Endodermal cell (in vitro differentiated cells): ENCODE data around the gene CFAP97D2. TPM values are rescaled to one million over a fixed set of nuclear protein-coding genes. Genes with fewer than 3 reads are reported as not detected.

Experiments used
- DNase-seq: peaks from one replicate; pipeline ENCODE4 v3.0.0-alpha.2; 2017
- H3K27ac ChIP-seq: 2 replicates; pipeline ENCODE4 v1.5.1; 2013; ENCODE audit warnings: mild to moderate bottlenecking, low read depth, low read length, moderate library complexity
- H3K27me3 ChIP-seq: 2 replicates; pipeline ENCODE4 v1.6.1; 2013; ENCODE audit warnings: mild to moderate bottlenecking, low read length, moderate library complexity; ENCODE audit not compliant: insufficient read depth, control insufficient read depth, poor library complexity, severe bottlenecking
- H3K36me3 ChIP-seq: 2 replicates; pipeline ENCODE4 v1.7.0; 2013; ENCODE audit warnings: mild to moderate bottlenecking, low read length, moderate library complexity; ENCODE audit not compliant: control insufficient read depth, insufficient read depth
- H3K4me1 ChIP-seq: one replicate; pipeline ENCODE4 v1.7.0; 2013; ENCODE audit warnings: low read length; ENCODE audit not compliant: control insufficient read depth, insufficient read depth
- H3K4me3 ChIP-seq: 2 replicates; pipeline ENCODE4 v1.5.1; 2013; ENCODE audit warnings: mild to moderate bottlenecking, low read length, moderate library complexity
- H3K9ac ChIP-seq: 2 replicates; pipeline ENCODE4 v1.6.1; 2013; ENCODE audit warnings: mild to moderate bottlenecking, low read length, moderate library complexity; ENCODE audit not compliant: poor library complexity, severe bottlenecking; ENCODE audit errors: extremely low read depth
- H3K9me3 ChIP-seq: 2 replicates; pipeline ENCODE4 v1.6.1; 2013; ENCODE audit warnings: mild to moderate bottlenecking, low read length, moderate library complexity; ENCODE audit not compliant: control insufficient read depth
- H3K27ac Mint-ChIP-seq: 2 replicates; pipeline ENCODE4 v1.8.0; 2020; ENCODE audit warnings: mixed read lengths
- H3K27me3 Mint-ChIP-seq: 2 replicates; pipeline ENCODE4 v1.8.0; 2021; ENCODE audit warnings: mild to moderate bottlenecking, mixed read lengths; ENCODE audit not compliant: insufficient read depth
- H3K36me3 Mint-ChIP-seq: 2 replicates; pipeline ENCODE4 v1.8.0; 2020; ENCODE audit warnings: low read depth, mixed read lengths
- H3K4me1 Mint-ChIP-seq: 2 replicates; pipeline ENCODE4 v1.8.0; 2020; ENCODE audit warnings: mixed read lengths
- H3K4me3 Mint-ChIP-seq: 2 replicates; pipeline ENCODE4 v1.8.0; 2020; ENCODE audit warnings: mild to moderate bottlenecking, moderate library complexity, mixed read lengths
- H3K9me3 Mint-ChIP-seq: 2 replicates; pipeline ENCODE4 v1.8.0; 2020; ENCODE audit warnings: mild to moderate bottlenecking, mixed read lengths
- WGBS, 2 experiments: methylation state at CpG; one replicate each; pipeline versions ENCODE4 v1.1.5 to v1.1.7; 2013; ENCODE audit warnings: missing lambda C conversion rate in 2 of 2, mixed read lengths in 1 of 2; ENCODE audit not compliant: insufficient coverage in 1 of 2, insufficient read length in 1 of 2; 5-methylcytosine and 5-hydroxymethylcytosine counted together
- total RNA-seq, 2 donors: library from RNA; stranded (reverse); fragmentation: NEBNext Ultra II Directional in 1 of 2; extraction: Animal tissue kit (Norgen Biotek cat#: 25700) in 1 of 2; gene quantifications; 2 replicates in 1 of 2; 3 replicates in 1 of 2; pipeline ENCODE4 v1.2.1, GENCODE V29; 2021
- TF ChIP-seq, protein P1 (sequence below): fragments of 200-600 bp; sonication (generic); conservative IDR thresholded peaks from 2 replicates; pipeline ENCODE4 v1.5.0; 2021; ENCODE audit warnings: antibody characterized with exemption, mild to moderate bottlenecking

The CFAP97D2 gene
- total RNA-seq, 2 donors from 2014 or later, result not detected

DNA sequence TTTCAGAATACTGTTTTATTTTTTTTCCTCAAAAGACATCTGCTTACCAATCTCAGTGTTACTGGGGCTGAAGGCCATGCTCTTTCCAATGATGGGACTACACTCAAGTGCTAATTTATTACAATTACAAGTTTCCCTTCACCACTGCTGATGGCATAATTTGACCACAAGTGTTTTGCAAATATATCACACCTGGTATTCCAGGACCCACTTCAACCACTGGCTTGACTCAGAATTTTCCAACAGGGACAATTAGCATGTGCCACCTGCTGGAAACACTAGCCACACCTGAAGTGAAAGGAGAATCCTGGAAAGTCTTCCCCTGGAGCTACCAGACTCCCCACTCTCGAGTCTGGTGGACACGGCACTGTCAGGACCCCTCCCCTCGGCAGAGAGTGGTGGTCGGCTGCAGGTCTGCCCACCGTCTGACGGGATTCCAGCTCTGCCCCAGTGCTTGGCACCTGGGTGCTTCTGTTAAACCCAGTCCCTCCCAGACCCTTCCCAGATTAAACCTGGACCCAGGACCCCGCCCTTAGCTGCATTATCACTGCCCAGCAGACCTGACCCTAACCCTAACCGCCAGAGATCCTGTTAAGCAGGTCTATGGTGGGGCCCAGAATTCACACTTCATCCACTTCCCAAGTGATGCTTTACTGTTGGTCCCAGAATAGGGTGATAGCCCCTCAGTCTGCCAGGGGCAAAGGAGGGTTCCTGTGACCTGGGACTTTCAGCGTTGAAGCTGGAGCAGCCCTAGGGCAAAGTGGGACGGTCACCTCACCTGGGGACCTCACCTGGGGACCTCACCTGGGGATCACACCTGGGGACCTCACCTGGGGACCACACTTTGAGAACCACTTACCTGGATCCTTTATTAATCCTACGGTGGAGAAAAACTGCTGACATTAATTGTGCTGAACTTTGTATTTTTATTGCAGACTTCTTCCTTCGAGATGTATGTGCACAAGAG, 29.0 kb upstream of the CFAP97D2 start:
- Mint-ChIP-seq H3K4me3 (no peak overlapping the region), H3K36me3 (no peaks in the 10 kb centered on the region), H3K27ac (no peak overlapping the region), H3K27me3 (peaks cover 2% of the 10 kb centered on the region), H3K9me3 (no peaks in the 10 kb centered on the region), H3K4me1 (peaks cover 2% of the 10 kb centered on the region)
- no peak for DNase-seq
- no peaks in the 10 kb centered on the region for H3K27me3 ChIP-seq
- H3K9me3 ChIP-seq, result no peaks in the 10 kb centered on the region
- H3K9ac ChIP-seq, result no peak overlapping the region
- TF ChIP-seq, protein P1, sequence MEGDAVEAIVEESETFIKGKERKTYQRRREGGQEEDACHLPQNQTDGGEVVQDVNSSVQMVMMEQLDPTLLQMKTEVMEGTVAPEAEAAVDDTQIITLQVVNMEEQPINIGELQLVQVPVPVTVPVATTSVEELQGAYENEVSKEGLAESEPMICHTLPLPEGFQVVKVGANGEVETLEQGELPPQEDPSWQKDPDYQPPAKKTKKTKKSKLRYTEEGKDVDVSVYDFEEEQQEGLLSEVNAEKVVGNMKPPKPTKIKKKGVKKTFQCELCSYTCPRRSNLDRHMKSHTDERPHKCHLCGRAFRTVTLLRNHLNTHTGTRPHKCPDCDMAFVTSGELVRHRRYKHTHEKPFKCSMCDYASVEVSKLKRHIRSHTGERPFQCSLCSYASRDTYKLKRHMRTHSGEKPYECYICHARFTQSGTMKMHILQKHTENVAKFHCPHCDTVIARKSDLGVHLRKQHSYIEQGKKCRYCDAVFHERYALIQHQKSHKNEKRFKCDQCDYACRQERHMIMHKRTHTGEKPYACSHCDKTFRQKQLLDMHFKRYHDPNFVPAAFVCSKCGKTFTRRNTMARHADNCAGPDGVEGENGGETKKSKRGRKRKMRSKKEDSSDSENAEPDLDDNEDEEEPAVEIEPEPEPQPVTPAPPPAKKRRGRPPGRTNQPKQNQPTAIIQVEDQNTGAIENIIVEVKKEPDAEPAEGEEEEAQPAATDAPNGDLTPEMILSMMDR, result no peak
- no peaks in the 10 kb centered on the region for H3K4me1 ChIP-seq
- H3K36me3 ChIP-seq, result no peaks in the 10 kb centered on the region
- H3K27ac ChIP-seq, result no peak overlapping the region
- 86 to 91% methylated on average over 11 to 12 of the region's 12 CpGs for WGBS, 2 experiments
- H3K4me3 ChIP-seq, result no peak overlapping the region

DNA sequence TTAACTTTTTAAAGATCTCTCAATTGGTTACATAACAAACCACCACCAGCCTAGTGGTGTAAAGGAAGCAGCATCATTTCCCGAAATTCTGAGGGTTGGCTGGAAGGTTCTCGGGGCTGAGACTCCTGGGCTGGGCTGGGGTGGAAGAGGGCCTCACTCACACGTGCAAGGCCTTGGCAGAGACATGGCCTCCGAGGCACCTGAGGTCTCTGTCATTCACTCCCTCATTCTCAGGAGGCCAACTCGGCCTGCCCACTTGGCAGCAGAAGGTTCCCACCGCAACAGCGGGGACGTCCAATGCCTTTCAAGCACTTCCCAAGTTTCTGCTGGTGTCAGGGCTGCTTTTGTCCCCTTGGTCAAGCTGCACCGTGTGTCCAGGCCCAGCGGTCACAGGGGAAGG, 28.0 kb upstream of the CFAP97D2 start:
- no peak overlapping the region for H3K9ac ChIP-seq
- 88 to 96% methylated on average over 8 to 10 of the region's 10 CpGs for WGBS, 2 experiments
- Mint-ChIP-seq H3K4me3 (no peak overlapping the region), H3K27ac (no peak overlapping the region), H3K36me3 (no peaks in the 10 kb centered on the region), H3K9me3 (no peaks in the 10 kb centered on the region), H3K4me1 (peaks cover 2% of the 10 kb centered on the region), H3K27me3 (peaks cover 2% of the 10 kb centered on the region)
- H3K4me1 ChIP-seq, result no peaks in the 10 kb centered on the region
- H3K4me3 ChIP-seq, result no peak overlapping the region
- H3K9me3 ChIP-seq, result no peaks in the 10 kb centered on the region
- TF ChIP-seq, protein P1, result no peak
- H3K27ac ChIP-seq, result no peak overlapping the region
- DNase-seq, result no peak
- H3K27me3 ChIP-seq, result no peaks in the 10 kb centered on the region
- H3K36me3 ChIP-seq, result no peaks in the 10 kb centered on the region

DNA sequence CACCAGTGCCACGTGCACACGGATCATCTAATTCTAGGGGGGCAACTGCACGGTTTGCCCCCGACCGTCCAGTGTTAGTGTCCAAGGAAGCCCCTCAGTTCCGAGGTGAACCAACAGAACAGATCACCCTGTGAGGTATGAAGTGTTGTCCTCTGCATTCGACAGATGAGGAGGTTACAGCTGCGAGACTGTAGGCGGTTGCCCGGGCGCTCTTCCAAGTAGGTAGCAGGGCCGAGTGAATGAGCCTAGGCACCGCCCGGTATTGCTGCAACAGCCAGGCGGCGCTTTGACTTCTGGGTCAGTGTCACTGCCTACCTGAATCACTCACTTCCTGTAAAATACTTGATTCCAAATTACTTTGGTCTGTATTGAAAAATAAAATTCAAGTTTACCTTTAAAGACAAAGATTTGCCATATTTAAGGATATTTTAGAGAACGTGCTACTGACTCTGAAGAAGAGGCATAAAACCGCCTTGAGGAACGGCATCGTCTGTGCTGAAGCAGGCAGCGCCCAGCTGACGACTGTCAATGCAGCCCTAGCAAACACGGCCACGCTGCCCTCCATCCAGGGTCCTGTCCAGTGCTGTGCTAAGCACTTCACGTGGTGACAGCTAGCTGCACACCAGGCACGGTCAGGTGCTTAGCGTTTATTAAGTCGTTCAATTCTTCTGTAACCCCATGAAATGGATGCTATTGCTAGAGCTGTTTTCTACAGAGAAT, 27.3 kb upstream of the CFAP97D2 start:
- peak; percentile 42 for DNase-seq
- TF ChIP-seq, protein P1, result no peak
- H3K4me1 ChIP-seq, result no peaks in the 10 kb centered on the region
- H3K4me1 Mint-ChIP-seq, result peaks cover under 1% of the 10 kb centered on the region
- H3K4me3 Mint-ChIP-seq, result no peak overlapping the region
- no peak overlapping the region for H3K9ac ChIP-seq
- WGBS, 2 experiments, result 90 to 93% methylated on average over 23 to 28 of the region's 28 CpGs
- H3K27ac ChIP-seq, result no peak overlapping the region
- H3K36me3 Mint-ChIP-seq, result no peaks in the 10 kb centered on the region
- H3K27me3 ChIP-seq, result no peaks in the 10 kb centered on the region
- no peak overlapping the region for H3K4me3 ChIP-seq
- no peak overlapping the region for H3K27ac Mint-ChIP-seq
- H3K9me3 Mint-ChIP-seq, result no peaks in the 10 kb centered on the region
- no peaks in the 10 kb centered on the region for H3K36me3 ChIP-seq
- peaks cover 2% of the 10 kb centered on the region for H3K27me3 Mint-ChIP-seq
- H3K9me3 ChIP-seq, result no peaks in the 10 kb centered on the region
